ENCODE data around the gene MMP10. TPM values are rescaled to one million over a fixed set of nuclear protein-coding genes. Genes with fewer than 3 reads are reported as not detected.

MMP10 gene
- total and polyA plus RNA-seq, 2 experiments from 2014 or later = 0.10 TPM; not detected in 1

- Histone ChIP-seq H3K4me2 (no peak overlapping the region), H4K20me1 (replicated peaks; ENCODE audit: insufficient read depth) (no peaks in the 10 kb centered on the region), H3K36me3 (ENCODE audit: insufficient read depth) (no peaks in the 10 kb centered on the region), H3K27ac (ENCODE audit: low read depth) (no peak overlapping the region), H3K27me3 (ENCODE audit: insufficient read depth) (no peaks in the 10 kb centered on the region), H3K9me2 (ENCODE audit: insufficient read depth) (no peaks in the 10 kb centered on the region), H3K4me3 (no peak overlapping the region), H2AFZ (no peak overlapping the region), H3F3A (replicated peaks; ENCODE audit: low read depth) (no peaks in the 10 kb centered on the region), H3K79me2 (replicated peaks; ENCODE audit: insufficient read depth) (no peaks in the 10 kb centered on the region), H3K4me1 (ENCODE audit: insufficient read depth) (no peaks in the 10 kb centered on the region)
- ATAC-seq (no peak), DNase-seq (ENCODE audit: low spot score) (no peak)
- Mint-ChIP-seq H3K36me3 (ENCODE audit: low read depth) (no peaks in the 10 kb centered on the region), H3K27me3 (ENCODE audit: insufficient read depth, low read depth, poor library complexity) (no peaks in the 10 kb centered on the region), H3K4me1 (peaks cover 2% of the 10 kb centered on the region; the same call in 1 of the 3 replicates), H3K4me3 (no peak overlapping the region), H3K9me3 (no peaks in the 10 kb centered on the region), H3K27ac (no peak overlapping the region)
- TF ChIP-seq REST (IDR thresholded peaks at IDR 0.05; ENCODE audit: unreplicated experiment) (no peak), ZNF462 (CRISPR knock-in tag; IDR thresholded peaks at IDR 0.05) (no peak), JUNB (IDR thresholded peaks at IDR 0.05; ENCODE audit: unreplicated experiment) (no peak), EZH2 (IDR thresholded peaks at IDR 0.05; ENCODE audit: low read depth, unreplicated experiment) (no peak), ZNF331 (CRISPR knock-in tag; IDR thresholded peaks at IDR 0.05; ENCODE audit: low read depth) (no peak), CTCF (conservative IDR thresholded peaks at IDR 0.05; ENCODE audit: low read depth in 2 of 2) (no peak), ETS1 (IDR thresholded peaks at IDR 0.05) (no peak), POLR2AphosphoS5 (IDR thresholded peaks at IDR 0.05; ENCODE audit: low read depth) (no peak), ZNF114 (CRISPR knock-in tag; IDR thresholded peaks at IDR 0.05) (no peak), STAT1 (IDR thresholded peaks at IDR 0.05; ENCODE audit: unreplicated experiment) (no peak), EZH2phosphoT487 (IDR thresholded peaks at IDR 0.05; ENCODE audit: unreplicated experiment) (no peak), NANOG (IDR thresholded peaks at IDR 0.05; ENCODE audit: borderline replicate concordance) (no peak), CREB1 (CRISPR knock-in tag; IDR thresholded peaks at IDR 0.05; ENCODE audit: low read depth) (no peak)
Observed at GRCh38 chr11:102791271-102792036, 11.0 kb upstream of the MMP10 start.

All from GM23338 (cell line).